Caki2 (cell line): ENCODE measurements around the gene ITGA8. TPM values are rescaled to one million over a fixed set of nuclear protein-coding genes. Genes with fewer than 3 reads are reported as not detected.
"Not testable (repeated sequence)": the region's sequence is repeated elsewhere in the genome, so short reads cannot be mapped to it uniquely, and the experiment has no call there.

Experiments
- DNase-seq: peaks from one replicate; pipeline ENCODE4 v3.0.0-alpha.2; 2015; ENCODE audit warnings: low read depth
- in situ Hi-C: cut with HindIII; loops from 2 replicates; pipeline ENCODE4 v1.10.0; 2016; ENCODE audit warnings: low sequenced_read_pairs, low pct_unique_long_range_greater_than_20kb, mixed read lengths
- total RNA-seq: library from RNA; depleted of rRNA; stranded (reverse); fragments of >200 nt; shearing (Covaris generic); gene quantifications from 2 replicates; pipeline ENCODE4 v1.2.3, GENCODE V29; 2014; ENCODE audit warnings: low replicate concordance

ITGA8 gene
- total RNA-seq, 1 experiment from 2014 or later, result not detected

DNA sequence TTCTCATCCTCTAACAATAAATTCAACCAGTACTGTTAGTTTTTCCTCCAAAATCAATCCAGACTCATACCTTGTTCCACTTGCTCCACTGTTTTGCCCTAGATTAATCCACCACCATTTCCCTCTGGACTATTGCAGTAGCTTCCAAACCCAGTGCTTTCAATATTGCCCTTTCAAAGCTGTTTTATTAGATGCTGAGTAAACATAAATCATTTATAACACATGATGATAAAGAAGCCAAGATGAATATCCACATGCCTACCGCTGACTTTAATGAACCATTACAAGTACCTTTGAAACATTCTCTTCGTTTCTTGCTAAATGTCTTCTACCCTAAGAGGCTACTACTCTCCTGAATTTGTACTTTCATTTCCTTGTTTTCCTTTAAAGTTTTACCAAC is 174.5 kb downstream of the ITGA8 start:
- in situ Hi-C loops, result no loop called here
- no peak for DNase-seq

GRCh38 chr10:15543994-15544393 is 175.7 kb downstream of the ITGA8 start:
- no peak for DNase-seq
- in situ Hi-C loops, result no loop called here

- in situ Hi-C loops, result no loop called here
- no peak for DNase-seq
Observed at GRCh38 chr10:15542817-15543216, 176.9 kb downstream of the ITGA8 start.

GRCh38 chr10:15541376-15541775 is 178.3 kb downstream of the ITGA8 start:
- DNase-seq, result no peak
- in situ Hi-C loops, result no loop called here

DNA sequence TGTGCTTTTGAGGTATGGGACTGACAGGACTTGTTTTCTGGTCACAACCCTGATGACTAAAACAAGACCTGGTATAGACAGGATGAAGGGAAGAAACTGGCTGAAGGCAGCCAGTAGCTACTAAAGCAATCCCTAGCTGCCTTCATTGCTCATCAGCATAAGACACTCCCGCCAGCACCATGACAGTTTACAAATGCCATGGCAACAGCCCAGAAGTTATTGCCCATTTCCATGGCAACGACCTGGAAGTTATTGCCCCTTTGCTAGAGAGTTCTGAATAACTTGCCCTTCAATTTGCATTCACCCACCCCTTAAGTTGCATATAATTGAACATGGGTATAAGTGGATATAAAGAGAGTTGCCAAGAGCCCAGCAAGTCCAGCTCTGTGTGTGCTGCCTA is 179.0 kb downstream of the ITGA8 start:
- no peak for DNase-seq
- in situ Hi-C loops, result no loop called here

DNA sequence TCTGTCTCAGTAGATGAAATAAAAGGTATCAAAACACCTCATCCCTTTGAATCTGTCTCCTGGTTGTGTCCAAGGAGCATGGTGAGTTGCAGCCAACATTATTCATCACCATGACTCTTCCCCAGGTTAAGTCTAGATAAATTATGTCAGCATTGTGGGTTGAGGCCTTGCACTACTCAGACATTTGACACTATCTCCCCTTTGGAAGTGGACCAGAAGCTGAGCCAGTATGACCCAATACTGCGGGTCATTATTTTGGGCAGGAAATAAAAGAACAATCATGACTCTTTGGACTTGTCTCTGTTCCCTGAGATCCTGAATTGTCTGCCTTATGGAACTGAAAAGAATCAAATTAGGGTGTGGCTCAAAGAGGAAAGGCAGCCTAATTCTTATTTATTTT is 180.5 kb downstream of the ITGA8 start:
- in situ Hi-C loops, result no loop called here
- no peak for DNase-seq

DNA sequence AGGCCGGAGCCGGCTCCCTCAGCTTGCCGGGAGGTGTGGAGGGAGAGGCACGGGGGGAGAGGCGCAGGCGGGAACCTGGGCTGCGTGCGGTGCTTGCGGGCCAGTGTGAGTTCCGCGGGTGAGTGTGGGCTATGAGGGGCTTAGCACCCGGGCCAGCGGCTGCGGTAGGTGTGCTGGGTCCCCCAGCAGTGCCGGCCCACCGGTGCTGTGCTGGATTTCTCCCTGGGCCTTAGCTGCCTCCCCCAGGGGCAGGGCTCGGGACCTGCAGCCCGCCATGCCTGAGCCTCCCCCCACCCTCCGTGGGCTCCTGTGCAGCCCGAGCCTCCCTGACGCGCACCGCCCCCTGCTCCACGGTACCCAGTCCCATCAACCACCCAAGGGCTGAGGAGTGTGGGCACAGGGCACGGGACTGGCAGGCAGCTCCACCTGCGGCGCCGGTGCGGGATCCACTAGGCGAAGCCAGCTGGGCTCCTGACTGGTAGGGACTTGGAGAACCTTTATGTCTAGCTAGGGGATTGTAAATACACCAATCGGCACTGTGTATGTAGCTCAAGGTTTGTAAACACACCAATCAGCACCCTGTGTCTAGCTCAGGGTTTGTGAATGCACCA is 184.7 kb downstream of the ITGA8 start:
- in situ Hi-C loops, DNase-seq: not testable (repeated sequence)

GRCh38 chr10:15531927-15532722 is 187.6 kb downstream of the ITGA8 start:
- in situ Hi-C loops, result no loop called here
- no peak for DNase-seq

DNA sequence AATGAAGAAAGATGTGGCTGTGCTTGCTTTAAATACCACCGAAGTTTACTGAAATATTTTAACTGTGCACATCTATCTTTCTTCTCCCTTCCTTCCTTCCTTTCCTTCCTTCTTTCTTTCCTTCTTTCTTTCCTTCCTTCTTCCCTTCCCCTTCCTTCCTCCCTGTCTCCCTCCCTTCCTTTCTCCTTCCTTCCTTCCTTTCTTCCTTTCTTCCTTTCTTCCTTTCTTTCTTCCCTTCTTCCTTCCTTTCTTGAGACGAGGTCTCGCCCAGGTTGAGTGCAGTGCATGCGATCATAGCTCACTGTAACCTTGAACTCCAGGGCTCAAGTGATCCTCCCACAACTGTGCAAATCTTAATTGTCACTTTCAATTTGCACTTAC is 190.9 kb downstream of the ITGA8 start:
- no peak for DNase-seq
- in situ Hi-C loops, result no loop called here

- no peak for DNase-seq
- in situ Hi-C loops, result no loop called here
Observed at GRCh38 chr10:15526754-15527153, 193.0 kb downstream of the ITGA8 start.

GRCh38 chr10:15521328-15521903 is 198.3 kb downstream of the ITGA8 start:
- no peak for DNase-seq
- in situ Hi-C loops, result no loop called here

DNA sequence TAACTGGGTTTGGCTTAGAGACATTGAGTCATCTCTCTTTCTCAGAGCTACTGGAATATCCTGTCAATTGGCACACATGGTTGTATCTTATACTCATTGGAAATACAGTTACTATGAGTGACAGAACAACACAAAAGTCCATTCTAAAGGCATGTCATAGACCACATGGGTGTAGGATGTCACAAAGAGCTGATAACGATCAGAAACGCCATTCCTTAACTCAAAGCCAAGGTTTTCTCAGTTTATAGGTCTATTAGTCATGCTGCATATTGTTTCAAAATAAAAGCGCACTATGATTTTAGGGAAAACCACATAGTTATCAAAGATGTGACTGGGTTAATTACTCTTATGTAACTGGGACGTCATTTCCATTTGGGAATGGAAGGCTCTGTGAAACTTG is 201.5 kb downstream of the ITGA8 start:
- DNase-seq, result peak; percentile 59
- in situ Hi-C loops, result no loop called here

DNA sequence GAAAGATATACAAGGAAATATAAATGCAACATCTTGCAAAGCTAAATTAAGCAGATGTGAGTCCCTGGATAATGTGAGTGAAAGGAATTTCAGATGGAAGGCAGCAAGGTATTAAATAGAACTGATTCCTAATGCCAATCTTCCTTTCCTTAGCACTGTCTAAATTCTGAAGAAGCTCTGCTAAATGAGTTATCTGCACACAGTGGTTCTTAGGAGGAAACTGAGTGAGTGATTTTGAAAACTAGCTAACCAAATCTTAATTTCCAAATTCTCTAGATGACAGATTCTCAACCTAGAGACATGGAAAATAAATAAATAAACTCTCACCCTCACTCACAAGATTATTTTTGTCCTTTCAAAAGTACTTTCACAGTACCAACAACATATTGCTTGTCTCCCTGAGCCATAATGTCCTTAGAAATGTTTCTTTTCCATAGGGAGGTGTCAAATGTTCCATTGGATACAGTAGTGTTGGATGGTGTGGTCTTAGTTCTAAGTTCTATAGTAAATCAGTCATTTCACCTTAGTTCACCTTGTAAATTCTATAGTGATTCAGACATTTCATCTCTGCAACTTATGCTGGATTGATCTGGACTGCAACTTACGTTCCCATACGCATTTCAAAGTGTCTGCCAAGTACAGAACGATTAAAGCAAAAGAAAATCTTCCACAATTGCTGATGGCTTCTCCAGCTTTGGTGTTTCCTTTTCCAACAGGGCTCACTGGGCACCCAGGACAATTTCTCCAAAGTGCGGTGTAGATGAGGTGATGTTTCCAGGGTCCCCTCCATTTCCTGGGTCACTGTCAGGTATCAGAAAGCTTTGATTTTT is 203.3 kb downstream of the ITGA8 start:
- no peak for DNase-seq
- in situ Hi-C loops, result no loop called here

- in situ Hi-C loops, result no loop called here
- DNase-seq, result no peak
Observed at GRCh38 chr10:15515202-15515601, 204.5 kb downstream of the ITGA8 start.

- no peak for DNase-seq
- in situ Hi-C loops, result no loop called here
Observed at GRCh38 chr10:15510963-15511362, 208.8 kb downstream of the ITGA8 start.

DNA sequence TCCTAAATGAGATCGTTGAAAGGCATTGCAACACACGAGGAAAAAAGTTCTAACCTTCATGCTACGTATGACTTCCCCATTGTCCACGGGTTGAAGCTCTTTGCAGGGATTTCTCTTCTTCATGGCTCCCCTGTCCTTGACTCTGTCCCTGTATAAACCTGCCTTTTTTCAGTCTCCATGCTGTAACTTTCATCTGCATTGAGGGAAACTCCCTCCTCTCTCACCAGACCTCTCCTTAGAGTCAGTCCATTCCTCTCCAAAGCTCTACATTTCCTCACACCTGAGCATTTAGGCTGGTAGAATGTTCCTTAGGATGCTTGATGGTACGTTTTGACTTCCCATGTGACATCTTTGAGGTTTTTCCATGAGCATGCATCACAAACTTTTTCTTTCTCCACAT is 214.4 kb downstream of the ITGA8 start:
- in situ Hi-C loops, result no loop called here
- DNase-seq, result no peak

- DNase-seq, result no peak
- in situ Hi-C loops, result no loop called here
Observed at GRCh38 chr10:15504101-15504840, 215.5 kb downstream of the ITGA8 start.

DNA sequence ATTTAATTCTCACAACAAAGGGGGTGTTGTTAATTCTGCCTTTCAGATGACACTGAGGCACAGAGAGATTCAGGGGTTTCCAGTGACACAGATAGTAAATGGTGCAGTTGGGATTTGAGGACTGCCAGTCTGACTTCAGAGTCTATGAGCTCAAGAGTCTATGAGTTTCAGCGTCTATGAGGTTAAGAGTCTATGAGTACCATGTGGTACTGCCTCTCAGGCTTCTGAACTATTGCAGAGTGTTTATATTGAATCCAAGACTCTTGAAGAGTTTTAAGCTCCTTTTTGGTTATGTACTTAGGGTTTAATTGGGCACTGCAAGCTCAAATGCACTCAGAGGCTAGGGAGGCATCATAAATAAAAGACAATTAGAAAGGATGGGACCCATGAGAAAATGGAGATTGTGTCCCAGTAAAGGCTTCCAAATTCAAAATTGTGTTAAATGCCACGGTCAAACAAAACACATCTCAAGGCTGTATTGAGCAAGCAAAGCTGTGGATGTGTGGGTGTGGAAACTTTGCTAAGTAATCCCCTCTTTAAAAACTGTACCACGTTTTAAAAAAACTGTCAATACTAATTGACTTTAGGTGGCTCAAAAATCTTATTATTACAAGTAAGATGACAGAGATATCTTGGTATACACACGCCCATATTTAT is 224.7 kb downstream of the ITGA8 start:
- in situ Hi-C loops, result no loop called here
- no peak for DNase-seq
